Neural progenitor cell (in vitro differentiated cells): ENCODE results near the gene VRK2.

ENCODE experiments used
- EZH2 ChIP-seq: fragments of 200-600 bp; sonication (generic); IDR thresholded peaks from 2 replicates; pipeline ENCODE4 v1.6.1; 2017; ENCODE audit warnings: antibody characterized with exemption, mild to moderate bottlenecking, moderate library complexity
- TF ChIP-seq, protein P1 (sequence below): fragments of 200-600 bp; sonication (generic); IDR thresholded peaks from 2 replicates; pipeline ENCODE4 v1.5.1; 2017; ENCODE audit warnings: antibody characterized with exemption, mild to moderate bottlenecking

DNA sequence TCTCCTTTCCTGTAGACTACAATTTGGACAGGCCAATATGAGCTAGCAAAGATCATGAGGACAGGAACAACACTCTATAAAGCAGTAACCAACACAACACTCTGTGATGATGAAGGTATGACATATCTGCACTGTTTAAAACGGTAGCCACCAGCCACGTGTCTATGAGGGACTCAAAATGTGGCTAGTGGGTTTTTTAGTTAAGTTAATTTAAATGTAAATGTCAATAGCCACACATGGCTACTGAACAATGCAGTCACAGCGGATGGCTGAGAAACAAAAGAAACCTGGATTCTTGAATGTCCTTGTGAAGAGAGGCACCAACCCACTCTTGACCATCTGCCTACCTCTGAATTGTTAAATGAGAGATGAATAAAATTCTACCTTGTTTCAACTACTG, 160.6 kb downstream of the VRK2 start:
- TF ChIP-seq, protein P1, sequence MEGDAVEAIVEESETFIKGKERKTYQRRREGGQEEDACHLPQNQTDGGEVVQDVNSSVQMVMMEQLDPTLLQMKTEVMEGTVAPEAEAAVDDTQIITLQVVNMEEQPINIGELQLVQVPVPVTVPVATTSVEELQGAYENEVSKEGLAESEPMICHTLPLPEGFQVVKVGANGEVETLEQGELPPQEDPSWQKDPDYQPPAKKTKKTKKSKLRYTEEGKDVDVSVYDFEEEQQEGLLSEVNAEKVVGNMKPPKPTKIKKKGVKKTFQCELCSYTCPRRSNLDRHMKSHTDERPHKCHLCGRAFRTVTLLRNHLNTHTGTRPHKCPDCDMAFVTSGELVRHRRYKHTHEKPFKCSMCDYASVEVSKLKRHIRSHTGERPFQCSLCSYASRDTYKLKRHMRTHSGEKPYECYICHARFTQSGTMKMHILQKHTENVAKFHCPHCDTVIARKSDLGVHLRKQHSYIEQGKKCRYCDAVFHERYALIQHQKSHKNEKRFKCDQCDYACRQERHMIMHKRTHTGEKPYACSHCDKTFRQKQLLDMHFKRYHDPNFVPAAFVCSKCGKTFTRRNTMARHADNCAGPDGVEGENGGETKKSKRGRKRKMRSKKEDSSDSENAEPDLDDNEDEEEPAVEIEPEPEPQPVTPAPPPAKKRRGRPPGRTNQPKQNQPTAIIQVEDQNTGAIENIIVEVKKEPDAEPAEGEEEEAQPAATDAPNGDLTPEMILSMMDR: no peak
- TF ChIP-seq EZH2: no peak
